ENCODE measurements around the gene TOMM70.
A peak's percentile ranks its signal among the peaks of the same experiment; 100 is the strongest.
"Not testable (repeated sequence)": the region's sequence is repeated elsewhere in the genome, so short reads cannot be mapped to it uniquely, and the experiment has no call there.

The TOMM70 gene

DNA sequence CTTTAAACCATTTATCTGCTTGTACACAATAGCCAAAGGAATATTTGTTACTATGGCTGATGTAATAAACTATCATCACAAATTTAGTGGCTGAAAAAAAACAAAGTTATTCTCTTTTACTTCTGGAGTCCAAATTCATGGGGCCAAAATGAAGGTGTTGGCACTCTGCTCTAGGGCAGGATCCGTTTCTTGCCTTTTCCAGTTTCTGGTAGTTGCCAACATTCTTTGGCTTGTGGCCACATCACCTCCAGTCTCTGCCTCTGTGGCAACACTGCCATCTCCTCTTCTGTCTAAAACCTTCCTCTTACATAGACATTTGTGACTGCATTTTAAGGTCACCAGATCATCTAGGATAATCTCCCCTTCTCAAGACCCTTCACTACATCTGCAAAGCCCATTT, 39.0 kb downstream of the TOMM70 start:
- no peak for DNase-seq

DNA sequence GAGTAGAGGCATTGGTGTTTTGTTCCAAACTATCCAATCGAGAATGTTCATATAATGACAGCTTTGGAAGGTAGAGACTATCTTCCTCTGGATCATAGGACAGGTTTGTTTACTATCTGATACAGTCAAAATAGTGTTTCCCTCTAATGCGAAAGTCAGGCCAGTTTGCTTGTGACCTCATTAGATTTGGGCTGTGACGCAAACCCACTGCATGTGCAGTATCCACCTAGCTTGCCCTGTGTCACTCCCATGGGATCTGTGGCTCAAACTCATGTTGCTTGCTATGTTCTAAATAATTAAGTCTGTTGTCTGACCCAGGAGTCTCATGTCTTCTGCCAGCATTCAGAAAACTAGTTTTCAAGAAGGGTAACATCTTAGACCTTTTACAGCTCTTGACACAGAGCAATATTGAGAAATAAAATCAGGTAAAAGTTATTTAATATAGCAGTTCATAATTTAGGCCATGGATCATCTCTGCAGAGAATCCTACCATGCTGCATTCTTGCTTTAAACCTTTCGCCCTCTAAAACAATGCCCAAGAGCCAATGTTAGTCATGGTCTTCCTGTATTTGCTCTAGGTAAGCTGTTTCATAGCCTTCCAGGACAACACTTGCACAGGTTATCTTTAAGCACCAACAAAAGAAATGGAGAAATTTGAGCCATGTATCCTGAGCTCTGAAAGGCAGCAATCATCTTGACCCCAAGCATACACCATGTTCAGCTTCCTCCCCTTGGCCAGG, 40.0 kb downstream of the TOMM70 start:
- DNase-seq, result no peak

DNA sequence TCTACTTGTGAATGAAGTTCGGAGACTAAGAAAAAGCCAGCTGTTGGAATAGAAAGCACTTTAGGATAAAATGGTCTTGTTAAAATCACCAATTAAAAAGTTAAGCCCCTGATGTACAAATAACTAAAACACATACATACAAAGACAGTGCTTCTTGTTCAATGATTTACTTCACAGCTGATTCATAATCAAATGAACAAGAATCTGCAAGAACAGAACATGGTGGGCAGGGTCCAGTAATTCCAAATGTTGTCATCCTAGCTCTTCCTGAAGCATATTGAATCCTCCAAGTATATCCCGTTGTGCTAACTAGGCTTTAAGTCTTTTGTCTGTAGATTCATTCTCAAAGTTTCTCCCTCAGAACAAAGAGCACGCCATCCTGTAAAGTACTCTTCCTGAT, 41.9 kb downstream of the TOMM70 start:
- no peak for DNase-seq

DNA sequence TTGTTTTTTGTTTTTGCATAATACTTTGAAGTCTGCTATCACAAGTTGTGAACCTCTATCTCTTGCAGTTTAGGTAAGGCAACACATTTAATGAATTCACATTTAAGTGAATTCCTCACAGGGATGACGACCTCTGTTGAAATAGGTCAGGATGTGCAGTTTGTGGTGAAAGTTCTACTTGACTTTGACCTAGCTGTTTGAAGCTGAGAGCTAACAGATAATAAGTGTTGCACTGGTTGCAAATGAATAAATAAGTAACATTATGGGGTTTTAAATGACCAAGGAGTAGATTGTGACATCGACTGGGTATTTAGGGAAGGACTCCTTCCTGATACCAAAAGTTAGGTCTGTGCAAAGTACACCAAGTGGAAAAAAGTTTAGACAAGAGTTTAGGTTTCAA, 42.5 kb downstream of the TOMM70 start:
- no peak for DNase-seq

DNA sequence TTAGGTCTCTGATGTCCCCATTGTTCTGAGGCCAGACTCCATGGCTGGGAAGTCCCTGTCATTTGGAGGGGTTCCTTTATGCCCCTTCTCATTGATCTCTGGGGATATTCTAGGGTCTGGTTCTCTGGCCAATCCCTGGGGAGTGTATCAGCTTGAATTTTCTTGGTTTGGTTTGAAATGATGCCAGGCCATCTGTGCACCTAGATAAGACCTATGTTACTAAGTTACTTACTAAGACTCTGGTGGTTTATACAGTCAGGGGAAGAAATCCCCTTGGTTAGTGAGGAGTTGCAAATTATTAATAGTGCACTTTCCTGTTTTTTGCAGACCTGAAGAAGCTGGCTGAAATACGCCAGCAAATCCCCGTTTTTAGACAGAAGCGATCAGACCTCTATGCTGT, 46.0 kb downstream of the TOMM70 start:
- DNase-seq, result no peak

DNA sequence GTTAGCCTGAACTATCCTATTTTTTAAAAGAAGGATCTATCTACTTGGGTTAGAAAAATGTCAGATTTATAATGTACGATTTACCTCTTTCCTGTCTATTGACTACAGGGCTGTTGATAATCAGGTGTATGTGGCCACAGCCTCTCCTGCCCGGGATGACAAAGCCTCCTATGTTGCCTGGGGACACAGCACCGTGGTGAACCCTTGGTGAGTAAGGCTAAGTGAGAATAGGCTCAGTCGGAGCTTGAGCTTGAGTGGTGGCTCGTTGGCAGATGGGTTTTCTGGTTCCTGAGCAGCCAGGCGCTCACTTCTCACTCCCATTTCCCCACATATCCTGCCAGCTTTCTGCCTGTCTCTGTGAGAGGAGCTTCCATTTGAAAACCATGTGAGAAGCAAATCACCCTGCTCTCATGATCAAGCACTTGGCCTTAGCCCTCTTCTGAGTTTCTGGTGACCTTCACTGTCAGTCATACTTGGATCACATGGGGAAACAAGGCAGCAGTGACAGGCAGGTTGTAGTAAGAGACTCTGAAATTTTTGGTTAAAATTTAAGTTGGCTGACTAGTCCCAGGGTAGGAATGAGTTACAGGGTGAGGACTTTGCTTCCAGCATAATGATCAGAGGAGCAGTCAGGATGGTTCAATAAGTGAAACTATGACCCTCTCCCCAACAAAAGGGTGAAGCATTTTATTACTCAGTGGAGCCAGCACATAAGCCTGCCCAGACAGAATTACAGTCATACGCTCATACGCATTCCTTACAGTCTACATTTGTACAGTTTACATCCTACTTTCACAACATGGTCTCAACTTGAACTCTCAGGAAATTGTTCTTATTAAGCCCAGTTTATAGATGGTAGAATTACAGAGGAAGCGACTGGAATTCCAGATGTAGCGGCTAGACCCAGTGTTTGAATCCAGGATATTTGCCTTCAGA, 48.3 kb downstream of the TOMM70 start:
- DNase-seq, result no peak

DNA sequence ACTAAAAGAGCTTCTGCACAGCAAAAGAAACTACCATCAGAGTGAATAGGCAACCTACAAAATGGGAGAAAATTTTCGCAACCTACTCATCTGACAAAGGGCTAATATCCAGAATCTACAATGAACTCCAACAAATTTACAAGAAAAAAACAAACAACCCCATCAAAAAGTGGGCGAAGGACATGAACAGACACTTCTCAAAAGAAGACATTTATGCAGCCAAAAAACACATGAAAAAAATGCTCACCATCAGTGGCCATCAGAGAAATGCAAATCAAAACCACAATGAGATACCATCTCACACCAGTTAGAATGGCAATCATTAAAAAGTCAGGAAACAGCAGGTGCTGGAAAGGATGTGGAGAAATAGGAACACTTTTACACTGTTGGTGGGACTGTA, 49.1 kb downstream of the TOMM70 start:
- DNase-seq, result not testable (repeated sequence)

DNA sequence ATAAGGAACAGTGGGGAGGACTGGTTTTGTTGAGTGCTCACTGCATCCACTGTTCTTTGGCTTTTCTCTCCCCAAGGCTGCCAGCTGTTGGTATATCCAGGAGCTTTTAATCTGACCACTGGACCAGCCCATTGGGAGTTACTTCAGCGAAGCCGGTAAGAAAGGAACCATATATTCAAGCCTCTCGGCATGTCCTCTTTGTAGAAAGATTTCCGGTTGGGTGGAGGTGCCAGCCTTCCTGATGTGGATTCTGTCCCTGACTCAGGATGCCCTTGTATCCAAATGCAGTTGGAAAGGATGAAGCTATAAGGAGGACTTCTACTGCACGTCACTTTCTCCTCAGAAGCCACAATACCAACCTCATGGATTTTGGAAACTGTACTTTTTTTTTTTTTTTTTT, 52.2 kb downstream of the TOMM70 start:
- DNase-seq, result no peak

DNA sequence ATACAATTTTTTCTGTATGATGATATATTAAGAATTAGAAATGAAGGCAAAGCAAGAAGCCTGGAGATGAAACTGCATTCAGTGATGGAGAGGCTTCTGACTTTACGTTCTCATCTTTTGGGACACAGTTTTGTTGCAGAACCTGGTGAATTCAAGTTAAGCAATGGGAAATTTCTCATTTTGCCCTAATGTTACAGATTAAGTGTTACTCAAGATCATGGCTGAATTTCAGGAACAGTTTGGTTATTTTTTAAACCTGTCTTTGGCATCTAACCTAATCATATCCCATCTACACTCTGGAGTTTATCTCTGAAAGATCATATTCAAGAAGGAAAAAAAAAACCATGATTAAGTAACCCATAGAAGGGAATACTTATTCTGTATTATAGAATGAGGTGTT, 60.4 kb downstream of the TOMM70 start:
- DNase-seq, result no peak

DNA sequence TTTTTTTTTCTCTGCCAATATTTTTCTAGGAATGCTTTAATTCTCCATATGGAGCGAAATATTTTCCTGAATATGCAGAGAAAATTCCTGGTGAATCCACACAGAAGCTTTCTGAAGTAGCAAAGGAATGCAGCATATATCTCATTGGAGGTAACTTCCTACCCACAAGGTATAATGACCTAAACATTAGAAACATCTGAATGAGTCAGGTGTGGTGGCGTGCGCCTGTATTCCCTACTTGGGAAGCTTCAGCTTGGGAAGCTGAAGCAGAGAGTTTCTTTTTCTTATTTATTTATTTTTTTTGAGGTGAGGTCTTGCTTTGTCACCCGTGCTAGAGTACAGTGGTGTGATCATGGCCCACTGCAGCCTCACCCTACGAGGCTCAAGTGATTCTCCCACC, 61.1 kb downstream of the TOMM70 start:
- DNase-seq, result no peak

DNA sequence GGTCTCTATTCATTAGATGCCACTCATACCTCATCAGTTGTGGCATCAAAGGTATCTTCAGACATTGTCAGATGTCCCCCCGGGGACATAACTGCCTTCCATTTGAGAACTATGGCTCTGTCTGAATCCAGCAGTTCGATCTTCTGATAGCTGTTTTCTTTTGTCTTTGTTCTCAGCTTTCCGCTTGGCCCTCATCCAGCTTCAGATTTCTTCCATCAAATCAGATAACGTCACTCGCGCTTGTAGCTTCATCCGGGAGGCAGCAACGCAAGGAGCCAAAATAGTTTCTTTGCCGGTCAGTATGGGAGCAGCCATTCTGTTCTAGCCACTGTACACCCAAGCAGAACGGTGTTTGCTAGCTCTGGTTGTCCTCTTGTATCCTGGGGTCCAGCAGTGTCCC, 62.0 kb downstream of the TOMM70 start:
- DNase-seq, result no peak

DNA sequence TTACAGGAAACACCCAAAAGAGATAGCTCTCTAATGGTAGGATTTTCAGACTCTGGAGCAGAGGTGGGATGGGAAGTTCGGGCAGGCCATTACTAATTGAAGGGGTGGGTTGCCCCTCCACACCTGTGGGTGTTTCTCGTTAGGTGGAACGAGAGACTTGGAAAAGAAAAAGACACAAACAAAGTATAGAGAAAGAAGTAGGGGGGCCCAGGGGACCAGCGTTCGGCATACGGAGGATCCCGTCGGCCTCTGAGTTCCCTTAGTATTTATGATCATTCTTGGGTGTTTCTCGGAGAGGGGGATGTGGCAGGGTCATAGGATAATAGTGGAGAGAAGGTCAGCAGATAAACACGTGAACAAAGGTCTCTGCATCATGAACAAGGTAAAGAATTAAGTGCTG, 64.7 kb downstream of the TOMM70 start:
- not testable (repeated sequence) for DNase-seq

DNA sequence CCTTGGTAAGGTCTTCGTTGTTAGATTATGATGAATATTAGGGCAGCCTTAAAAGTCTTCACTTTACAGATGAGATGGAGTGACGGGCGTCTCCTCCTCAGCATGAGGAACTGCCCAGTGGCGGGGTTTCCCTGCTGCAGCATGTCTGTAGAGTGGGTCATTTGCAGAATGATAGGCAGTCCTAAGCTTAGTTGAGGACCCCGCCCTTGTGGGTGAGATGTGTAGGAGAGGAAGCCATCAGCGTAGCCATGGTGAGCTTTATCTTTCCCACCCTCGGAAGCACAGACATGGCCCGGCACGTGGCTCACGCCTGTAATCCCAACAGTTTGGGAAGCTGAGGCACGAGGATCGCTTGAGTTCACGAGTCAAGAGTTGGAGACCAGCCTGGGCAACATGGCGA, 65.5 kb downstream of the TOMM70 start:
- DNase-seq, result peak; percentile 73 to 77

DNA sequence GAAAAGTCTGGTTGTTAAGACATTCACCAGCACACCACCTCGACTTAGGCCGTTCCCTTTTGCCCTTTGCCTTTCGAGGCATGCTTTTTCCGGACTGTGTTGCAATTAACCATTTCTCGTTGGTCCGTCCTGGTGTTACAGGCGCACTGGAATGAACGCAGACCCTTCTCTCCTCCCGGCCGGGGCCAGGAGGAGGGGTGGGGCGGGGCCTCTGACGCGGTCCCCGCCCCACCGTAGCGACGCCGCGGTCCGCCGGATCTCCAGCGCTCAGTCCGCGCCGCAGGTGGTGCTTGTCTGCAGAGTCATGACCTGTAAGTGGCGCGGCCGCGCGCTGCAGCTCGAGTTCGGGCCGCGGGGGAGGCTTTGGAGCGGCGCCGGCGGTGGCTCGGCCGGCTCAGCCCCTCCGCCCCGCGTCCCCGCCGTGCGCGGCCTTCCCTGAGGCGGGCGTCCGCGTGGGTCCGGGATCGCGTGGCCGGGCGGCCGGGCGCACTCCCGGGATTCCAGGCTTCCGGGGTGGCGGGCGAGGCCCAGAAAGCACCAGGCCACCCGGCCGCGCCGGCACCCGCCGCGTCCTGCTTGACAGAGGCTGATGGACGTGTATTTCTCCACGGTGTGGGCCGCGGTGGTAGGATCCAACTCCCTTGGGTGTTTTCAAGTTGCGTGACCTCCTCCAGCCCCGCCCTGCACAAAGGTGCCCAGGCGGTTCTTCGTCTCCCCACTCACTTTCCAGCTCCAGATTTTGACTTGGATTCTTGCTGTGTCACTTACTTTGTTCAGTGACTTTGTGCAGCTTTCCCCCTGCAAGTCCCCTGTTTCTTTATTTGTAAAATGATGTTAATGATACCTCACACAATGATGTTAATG, 66.2 kb downstream of the TOMM70 start, which contains the start of gene NIT2:
NIT2 (plus strand) TSS at position 270 of the 864 bp plus-strand sequence; CDS start at position 305, 35 bp downstream.
- peak; percentile 64 to 66 for DNase-seq

DNA sequence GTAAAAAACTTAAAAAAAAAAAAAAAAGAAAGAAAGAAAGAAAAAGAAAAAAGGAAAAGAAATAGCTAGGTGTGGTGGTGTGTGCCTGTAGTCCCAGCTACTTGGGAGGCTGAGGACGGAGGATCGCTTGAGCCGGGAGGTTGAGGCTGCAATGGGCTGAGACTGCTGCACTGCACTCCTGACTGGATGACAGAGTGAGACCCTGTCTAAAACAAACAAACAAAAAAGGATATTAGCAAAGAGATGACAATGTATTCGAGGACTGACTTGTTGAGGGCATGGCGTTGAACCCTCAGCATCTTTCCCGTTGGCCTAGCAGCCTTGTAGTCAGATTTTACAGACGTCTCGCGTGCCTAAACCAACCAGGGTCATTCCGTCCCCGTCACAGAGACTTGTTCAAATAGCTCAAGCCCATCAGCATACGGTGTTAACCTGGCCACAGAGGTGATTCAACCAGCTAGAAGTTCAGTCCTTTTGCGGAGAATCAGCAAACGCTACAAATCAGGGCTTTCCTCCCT, 66.9 kb downstream of the TOMM70 start:
- DNase-seq, result no peak

DNA sequence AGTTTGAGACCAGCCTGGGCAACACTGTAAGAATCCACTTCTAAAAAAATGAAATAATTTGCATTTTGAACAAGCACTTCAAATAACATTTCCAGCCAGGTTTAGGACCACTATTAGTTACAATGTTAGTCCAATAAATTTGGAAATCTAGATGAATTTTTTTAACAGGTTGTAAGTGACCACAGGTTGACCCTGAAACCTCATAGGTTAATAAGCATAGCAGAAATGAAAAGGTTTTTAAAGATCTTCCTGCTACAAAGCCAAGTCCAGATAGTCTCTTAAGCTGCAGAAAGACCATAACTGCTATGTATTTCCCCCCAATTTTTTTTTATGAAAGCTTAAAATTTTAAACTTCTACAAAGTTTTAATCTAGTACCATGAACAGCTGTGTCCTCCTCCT, 67.8 kb downstream of the TOMM70 start:
- no peak for DNase-seq

DNA sequence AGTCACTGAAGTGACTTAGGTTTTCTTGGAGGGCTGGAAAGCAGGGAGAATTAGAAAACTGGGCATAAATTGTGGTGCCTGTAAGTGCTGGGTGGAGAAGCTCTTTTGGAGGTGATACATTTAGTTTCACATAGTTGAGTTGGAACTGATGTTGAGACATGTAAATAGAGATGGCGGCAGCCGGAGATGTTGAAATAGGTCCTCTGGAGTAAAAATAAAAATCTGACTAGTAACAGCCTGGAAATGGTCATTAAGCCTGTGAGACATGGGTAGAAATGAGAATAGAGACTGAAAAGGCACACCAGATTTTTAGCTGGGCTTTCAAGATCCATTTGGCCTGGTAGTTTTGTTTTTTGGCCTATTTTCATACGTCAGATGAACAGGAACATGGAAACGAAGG, 69.2 kb downstream of the TOMM70 start:
- no peak for DNase-seq

DNA sequence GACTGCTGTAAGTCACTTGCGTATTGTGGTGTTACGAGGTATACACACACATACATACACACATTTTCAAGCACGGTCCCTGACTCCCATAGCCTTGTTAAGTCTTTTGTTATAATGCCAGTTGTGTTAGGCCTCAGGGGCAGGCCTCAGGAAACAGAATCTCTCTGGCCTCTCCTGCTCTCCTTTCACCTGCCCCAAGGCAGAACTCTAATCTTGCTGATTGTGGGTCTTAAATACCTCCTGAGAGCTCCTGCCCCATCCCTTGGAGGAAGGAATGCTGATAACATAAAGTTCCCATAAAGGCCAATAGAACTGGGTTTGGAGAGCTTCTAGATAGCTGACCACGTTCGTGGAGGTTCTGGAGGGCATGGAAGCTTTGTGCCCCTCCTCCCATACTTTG, 70.2 kb downstream of the TOMM70 start:
- no peak for DNase-seq

DNA sequence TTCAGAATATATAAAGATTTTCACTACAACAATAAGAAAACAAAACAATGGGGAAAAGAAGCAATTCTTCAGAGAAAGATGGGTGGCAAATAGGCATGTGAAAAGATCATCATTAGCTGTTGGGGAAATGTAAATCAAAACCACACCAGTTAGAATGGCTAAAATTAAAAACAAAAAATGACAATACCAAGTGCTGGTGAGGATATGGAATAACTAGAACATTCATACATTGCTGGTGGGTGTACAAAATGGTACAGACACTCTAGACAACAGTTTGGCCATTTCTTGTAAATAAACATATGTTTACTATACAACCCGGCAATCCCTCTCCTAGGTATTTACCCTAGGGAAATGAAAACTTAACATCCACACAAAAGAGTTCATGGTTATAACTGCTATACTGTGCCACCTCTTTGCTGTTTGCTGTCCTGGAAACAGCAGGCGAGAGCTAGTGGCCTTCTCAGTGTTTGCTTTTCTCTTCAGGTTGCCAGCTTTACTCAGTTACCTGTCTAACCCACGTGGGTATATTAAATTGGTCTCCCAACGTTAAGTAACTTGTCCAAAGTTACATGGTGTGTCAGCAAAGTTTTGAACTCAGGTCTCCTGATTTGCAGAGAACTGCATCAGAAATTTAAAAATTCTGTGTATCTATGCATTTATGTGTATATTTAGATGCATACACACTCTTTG, 70.9 kb downstream of the TOMM70 start:
- DNase-seq, result no peak

DNA sequence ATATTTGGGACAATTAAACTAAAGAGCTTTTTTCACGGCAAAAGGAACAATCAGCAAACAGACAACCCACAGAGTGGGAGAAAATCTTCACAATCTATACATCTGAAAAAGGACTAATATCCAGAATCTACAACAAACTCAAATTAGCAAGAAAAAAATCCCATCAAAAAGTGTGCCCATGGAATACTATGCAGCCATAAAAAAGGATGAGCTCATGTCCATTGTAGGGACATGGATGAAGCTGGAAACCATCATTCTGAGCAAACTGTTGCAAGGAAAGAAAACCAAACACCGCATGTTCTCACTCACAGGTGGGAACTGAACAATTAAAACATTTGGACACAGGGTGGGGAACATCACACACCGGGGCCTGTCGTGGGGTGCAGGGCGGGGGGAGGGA, 73.5 kb downstream of the TOMM70 start:
- DNase-seq, result not testable (repeated sequence)

DNA sequence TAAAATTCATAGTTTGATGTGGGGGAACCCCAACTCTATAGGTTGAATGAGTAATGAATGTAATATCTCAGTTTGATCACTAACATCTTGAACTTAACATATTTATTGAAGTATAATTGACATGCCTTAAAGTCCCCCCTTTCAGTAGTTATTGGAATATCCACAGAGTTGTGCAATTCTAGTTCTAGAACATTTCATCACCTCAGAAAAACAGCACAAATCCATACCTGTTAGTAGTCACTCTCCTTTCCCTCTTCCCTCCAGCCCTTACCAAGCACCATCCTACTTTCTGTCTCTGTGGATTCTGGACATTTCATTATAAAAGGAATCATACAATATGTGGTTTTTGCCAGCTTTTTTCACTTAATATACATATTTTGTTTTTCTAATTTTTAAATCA, 75.1 kb downstream of the TOMM70 start:
- no peak for DNase-seq

DNA sequence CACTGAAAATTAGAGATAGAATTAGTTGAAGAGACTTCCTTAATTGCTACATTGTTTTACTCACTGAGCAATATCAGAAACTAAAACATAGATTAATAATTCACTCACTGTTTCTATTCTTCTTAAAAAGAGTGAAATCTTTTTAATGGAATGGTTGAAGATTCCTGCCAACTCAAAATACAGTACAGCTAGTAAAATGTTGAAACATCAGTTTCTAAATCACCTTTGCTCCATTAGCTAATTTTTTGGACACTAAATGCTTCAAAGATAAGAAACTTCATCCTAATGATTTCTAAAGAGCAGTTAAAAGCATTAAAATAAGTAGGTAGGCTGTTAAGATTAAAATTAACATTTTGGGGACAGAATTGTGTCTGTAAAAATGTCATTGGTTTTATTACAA, 76.8 kb downstream of the TOMM70 start:
- no peak for DNase-seq

All from inflammatory macrophage treated with lipopolysaccharide for 1 hour (primary cell).